Transverse colon (tissue), 4 donors: ENCODE data around the gene SMIM21.

Experiments used
- EP300 ChIP-seq: sonication (generic); formaldehyde crosslinking; IDR thresholded peaks from one replicate; pipeline ENCODE4 v1.6.1; 2017; ENCODE audit warnings: antibody characterized with exemption, low read depth
- POLR2A ChIP-seq: fragments of 450-650 bp; IDR thresholded peaks from one replicate; pipeline ENCODE4 v1.6.1; 2016; ENCODE audit warnings: antibody characterized with exemption, mild to moderate bottlenecking, moderate library complexity
- POLR2AphosphoS5 ChIP-seq, 3 donors: sonication (generic); formaldehyde crosslinking; IDR thresholded peaks; one replicate each; pipeline ENCODE4 v1.6.1; 2016; ENCODE audit warnings: antibody characterized with exemption in 3 of 3
- TF ChIP-seq, protein P1 (sequence below), 5 experiments: fragments of 200-600 bp in 3 of 5; fragments of 450-650 bp in 2 of 5; sonication (generic) in 3 of 5; IDR thresholded peaks; 1 replicate in 2 of 5; 2 replicates in 3 of 5; pipeline ENCODE4 v1.5.1; 2016 to 2017; ENCODE audit warnings: antibody characterized with exemption in 5 of 5, inconsistent platforms in 3 of 5, mild to moderate bottlenecking in 2 of 5, moderate library complexity in 1 of 5

GRCh38 chr18:75409806-75410205 lies 17.7 kb downstream of the SMIM21 start:
- TF ChIP-seq, protein P1, sequence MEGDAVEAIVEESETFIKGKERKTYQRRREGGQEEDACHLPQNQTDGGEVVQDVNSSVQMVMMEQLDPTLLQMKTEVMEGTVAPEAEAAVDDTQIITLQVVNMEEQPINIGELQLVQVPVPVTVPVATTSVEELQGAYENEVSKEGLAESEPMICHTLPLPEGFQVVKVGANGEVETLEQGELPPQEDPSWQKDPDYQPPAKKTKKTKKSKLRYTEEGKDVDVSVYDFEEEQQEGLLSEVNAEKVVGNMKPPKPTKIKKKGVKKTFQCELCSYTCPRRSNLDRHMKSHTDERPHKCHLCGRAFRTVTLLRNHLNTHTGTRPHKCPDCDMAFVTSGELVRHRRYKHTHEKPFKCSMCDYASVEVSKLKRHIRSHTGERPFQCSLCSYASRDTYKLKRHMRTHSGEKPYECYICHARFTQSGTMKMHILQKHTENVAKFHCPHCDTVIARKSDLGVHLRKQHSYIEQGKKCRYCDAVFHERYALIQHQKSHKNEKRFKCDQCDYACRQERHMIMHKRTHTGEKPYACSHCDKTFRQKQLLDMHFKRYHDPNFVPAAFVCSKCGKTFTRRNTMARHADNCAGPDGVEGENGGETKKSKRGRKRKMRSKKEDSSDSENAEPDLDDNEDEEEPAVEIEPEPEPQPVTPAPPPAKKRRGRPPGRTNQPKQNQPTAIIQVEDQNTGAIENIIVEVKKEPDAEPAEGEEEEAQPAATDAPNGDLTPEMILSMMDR (IDR thresholded peaks at IDR 0.05): no peak
- no peak for TF ChIP-seq POLR2A
- no peak for TF ChIP-seq POLR2AphosphoS5 (IDR thresholded peaks at IDR 0.05)
- TF ChIP-seq EP300: no peak
